NOMO-1 treated with dmso at 0.1 percent for 144 hours (cell line): ENCODE data around the gene TENM4.

Experiments used
- DNase-seq: peaks from one replicate; lab custom pipeline; 2025; ENCODE audit not compliant: unreplicated experiment; lab: John Stamatoyannopoulos, UW

TENM4 gene

DNA sequence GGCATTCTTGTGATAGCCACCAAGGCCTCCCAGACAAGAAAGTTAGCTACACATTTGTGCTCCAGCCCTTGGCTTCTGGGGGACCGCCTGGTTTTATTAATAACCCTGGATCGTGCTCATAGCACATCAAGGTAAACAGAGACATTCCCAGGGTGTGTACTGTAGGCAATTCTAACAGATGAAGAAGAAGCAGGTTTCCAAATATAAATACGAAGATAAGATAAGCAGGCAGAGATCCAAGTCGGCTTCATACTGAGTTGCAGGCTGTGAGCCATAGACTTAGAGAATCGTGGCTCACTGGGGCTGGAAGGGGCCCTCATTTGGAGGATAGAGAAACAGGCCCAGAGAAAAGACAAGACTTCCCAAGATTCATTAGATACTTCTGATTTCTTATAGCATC, 131.4 kb downstream of the TENM4 start:
- DNase-seq = no peak

DNA sequence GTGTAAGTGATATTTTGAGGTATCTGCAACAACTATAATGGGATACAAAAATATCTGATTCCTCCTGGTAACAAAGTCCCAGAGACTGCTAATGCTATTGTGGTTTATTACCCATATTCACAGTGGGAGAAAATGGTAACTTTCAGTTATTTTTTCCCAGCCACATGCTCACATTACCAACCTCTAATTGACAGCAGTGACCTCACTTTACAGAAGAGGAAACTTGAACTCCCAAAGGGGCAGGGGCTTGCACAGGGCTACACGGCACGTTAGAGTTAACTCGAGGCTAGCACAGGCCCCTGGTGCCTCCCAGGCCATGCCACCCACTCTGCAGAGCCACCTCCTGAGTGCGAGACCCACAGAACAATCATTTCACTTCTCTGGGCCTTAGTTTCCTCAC, 132.4 kb downstream of the TENM4 start:
- no peak for DNase-seq

DNA sequence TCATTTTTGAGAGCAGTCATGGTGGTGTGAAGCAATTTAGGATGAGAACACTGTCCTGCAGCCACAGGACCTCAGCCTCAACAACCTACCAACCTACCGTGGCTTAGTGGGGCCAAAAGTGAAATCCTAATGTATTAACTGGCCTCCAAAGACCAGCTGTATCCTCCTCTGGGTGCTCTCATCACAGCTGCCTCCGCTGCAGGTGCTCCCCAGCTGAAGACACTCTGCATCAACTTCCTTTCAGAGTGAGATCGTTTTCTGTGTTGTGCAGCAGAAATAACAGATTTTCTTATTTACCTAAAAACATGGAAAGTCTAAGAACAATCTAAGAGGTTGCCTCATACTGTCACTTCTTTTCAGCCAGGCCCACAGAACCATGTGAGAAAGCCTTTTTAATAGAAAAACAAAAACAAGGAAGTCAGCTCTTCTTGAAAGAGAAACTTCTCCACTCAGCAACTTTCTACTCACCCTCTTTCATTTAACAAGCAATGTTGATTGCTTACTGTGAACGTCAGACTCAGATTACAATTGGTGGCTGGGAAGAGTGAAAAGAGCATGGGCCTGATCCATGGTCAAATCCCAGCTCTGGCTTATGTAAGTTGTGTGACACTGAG, 136.1 kb downstream of the TENM4 start:
- DNase-seq = no peak

DNA sequence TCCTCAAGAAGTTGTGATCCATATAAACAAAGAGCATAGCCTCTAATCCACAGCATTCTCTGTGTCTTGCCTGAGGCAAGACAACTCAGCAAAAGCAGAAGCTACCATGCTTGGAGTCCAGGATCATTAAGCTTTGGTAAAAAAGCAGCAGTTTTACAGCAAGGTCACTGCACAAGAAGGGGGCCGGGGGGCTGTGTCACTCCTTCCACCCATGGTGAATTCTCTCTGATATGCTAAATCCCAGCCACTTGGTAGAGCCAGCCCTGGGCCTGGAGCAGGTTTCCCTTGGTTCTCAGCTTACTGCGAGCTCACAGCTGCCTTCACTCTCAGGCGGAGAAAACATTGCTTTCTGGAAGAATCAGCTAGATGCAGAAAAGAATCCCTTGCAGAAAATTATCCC, 144.7 kb downstream of the TENM4 start:
- no peak for DNase-seq

DNA sequence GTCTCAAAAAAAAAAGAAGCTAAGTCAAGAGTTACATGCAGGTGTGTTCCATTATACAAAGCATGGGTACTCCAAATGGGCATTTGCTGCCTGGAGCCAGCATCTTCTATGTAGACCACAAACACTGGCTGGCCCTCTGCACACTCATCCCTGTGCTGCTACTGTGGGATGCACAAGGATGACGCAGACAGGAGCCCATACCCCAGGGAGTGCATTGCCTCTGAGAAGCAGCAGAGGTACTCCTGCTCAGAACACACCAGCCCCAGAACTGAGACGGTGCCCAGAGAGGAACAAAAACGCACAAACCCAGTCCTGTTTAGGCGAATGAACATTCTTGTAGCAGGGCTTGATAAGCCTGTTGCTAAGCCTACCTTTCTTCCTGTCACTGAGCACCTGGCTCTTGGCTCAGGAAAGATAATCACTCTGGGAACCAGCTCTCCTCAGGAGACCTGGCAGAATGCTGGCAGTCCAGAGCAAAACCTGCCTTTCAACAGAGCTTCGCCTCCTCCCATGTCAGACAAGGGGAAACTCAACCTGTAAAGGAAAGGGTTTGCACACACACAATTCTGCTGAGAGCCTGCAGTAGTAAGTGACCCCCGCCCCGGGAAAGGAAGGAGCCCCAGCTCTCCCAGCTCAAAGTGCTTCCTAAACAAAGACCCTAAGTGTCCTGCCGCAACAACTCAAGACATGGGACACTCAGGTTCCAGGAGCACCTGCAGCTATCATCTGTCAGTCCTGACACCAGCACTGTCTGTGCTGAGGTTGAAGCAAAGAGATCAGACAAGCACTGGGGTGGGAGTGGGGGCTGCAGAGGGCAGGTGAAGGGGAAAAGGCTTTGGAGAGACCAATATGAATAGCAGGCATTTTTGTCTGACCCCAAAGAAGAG, 145.7 kb downstream of the TENM4 start:
- no peak for DNase-seq

DNA sequence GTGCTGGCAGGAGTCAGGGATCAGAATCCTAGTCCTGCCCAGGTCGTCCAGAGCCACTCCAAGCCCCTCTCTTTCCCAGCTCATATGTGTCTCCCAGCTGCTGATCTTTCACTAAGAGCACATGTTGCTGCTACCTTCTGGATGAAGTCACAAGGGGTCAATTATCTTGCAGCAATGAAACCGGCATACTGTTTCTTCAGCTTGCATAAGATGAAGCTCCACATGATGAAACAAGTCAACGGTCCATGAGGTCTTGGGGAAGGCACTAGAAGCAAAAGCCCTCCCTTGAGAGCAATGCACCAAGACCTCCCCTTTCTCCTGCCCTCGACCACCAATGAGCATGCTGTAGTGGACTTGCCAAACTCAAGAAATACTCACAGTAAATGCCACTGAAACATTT, 148.9 kb downstream of the TENM4 start:
- peak; percentile 63 for DNase-seq

DNA sequence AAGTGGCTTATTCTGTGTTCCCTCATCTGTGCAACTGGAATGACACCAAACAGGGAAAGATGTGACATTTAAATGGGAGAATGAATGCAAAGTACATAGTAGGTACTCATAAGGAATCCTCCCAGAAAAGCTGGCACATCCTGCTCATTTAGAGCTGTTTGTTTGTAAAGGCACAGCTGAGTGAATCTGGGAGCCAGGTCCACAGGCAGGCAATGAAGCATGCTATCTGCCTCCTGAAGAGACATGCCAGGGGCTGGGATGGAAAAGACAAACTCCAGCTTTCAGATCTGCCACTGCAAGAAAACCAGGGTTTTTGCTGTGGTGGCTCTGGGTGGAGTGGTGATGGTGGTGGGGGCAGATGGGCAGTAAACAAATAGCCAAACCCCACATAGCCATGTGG, 150.1 kb downstream of the TENM4 start:
- DNase-seq = no peak

DNA sequence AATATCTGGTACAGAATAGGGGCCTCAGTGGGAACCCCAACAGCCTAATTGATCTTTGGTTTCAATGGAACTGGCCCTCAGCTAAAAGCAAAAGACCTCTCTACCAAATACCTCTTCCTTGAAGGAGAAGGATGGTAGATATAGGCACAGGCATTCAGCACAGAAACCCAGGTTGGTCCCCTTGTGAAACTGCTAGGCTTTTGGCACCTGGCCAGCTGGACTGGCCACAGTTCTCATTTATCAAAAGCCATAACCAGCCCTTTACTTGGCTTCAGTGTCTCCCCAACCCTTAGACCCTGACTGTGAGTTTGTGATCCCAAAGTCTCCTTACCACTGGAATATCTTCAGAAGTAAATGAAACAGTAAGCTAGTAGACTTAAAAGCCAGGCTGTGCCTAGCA, 152.9 kb downstream of the TENM4 start:
- DNase-seq = no peak

DNA sequence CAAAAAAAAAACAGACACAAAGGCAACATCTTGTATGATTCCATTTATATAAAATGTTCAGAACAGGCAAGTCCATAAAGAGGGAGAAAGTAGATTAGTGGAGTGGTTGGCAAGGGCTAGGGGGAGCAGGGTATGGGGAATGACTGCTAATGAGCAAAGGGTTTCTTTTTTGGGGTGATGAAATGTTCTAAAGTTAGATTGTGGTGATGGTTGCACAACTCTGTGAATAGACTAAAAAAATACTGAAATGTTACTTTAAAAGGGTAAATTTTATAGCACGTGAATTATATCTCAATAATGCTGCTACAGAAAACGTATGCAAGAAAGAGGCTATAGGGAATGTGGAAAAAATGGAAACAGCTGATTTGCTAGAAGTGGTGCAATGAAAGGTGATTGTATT, 155.1 kb downstream of the TENM4 start:
- DNase-seq = peak; percentile 40

DNA sequence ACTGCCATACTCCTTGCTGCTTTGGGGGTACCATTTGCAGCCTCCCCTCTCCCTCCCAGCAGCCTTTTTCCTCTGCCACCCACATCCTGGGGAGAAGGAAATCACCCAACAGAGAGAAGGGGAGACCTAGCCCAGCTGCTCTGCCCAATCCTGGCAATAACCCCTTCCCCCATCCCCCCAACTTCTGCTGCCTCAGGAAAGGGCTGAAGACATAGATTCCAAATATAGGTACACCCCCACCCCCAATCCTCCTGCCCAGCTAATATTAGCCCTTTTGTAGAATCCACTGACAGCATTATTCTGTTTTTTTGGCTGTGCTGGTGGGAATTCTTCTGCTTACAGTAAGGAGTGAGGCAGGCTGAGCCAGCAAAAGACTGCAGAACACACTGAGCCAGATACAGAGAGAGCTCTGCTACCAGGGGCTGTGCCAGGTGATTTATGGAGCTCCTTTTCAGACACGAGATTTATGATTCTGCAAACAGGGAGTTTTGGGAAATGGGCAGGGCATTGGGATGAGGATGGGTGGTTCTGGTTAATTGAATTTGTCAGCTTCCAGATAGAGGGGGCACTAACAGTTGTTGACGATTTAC, 164.0 kb downstream of the TENM4 start:
- DNase-seq = no peak

DNA sequence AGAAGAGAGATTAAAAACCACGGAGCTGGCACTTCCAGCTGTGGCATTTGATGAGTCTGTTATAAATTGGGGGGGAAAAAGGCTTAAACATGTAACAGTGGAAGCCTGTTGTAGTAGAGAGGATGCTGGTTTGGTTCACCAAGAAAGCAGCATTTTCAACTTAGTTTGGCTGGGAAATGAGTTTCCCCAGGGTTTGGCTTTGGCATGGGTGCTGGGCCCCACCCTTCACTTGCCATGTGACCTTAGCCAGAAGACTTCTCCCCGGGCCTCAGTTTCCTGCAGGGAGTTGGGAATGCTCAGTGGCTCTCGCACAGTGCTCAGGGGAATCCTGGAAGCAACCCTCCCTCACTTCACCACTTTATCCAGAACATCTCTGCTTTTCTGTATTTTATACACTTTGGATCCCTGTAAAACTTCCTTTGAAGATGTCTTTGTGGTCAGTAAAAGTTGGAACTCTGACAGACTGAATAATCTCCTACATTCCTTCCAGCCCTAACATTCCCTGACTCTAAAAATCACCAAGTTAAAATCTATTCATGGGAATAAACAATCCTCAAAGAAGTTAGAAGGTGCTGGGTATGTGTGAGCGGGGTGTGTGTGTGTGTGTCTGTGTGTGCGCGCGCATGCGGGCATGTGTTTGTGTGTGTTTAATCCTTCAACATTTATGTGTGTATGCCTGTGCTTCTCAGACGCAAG, 166.0 kb downstream of the TENM4 start:
- DNase-seq = no peak

DNA sequence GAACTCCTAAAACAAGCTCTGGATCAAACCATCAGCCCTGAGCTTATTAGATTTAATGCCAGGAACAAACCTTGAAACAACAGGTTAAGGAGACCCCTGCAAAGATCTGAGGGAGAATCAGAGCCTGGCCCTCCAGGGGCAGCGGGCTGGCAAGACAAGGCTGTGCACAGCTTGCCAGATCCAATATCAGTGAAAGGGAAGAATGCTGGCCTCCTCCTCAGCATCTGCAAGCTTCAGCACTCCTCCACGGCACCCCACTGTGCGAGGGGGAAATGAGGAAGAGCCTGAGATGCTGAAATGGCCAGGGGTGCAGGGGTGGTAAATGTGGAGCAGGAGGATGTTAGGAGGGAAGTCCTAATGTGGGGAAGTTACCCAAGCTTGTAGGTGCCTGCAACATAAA, 167.0 kb downstream of the TENM4 start:
- DNase-seq = peak; percentile 6

DNA sequence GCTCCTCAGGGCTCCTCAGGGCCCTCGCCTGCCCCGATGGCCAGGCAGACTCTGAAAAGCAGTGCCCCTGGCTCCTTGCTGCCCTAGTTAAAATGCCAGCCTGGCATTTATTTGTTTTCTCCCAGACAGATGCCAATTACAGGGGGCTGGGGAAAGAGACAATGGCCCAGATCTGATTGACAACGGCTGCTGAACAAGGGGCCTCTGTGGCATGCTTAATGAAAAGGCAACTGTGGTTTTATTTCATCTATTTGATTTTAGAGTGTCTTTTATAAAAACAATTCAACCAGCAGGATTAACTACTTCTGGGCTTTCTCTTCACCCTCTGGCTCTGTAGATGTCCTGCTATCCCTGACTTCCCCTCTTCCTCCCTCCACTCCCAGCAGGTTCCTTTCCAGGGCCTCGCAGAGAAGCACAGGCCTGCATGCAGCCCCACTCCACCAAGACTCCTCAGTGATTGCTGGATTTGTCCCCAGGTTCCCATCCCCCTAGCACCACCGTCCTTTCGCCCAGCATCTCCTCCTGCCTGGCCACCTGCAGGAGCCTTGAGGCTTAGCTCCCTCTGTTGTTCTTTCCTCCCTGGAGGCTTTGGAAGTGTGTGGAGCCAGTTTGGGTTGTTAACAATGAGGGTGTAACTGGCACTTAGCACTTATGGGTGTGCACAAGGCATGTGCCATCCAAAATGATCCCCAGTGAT, 171.1 kb downstream of the TENM4 start:
- DNase-seq = no peak

DNA sequence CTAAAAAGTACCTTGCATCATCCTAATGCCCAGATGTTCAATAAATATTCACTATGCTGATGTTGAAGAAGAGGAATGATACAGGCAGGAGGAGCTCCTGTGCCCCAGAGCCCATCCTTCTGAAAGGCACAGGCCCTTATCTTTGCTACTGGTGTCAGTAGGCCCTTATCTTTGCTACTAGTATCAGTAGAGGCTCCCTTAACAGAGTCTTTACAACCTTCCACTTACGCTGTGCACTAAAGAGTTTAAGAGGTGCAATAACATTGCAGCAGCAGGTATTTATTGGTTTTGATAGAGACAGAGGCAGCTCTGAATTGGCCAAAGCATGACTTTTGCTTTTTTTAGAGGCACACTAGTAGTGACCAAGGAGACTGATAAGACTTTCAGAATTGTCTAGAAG, 174.4 kb downstream of the TENM4 start:
- no peak for DNase-seq

DNA sequence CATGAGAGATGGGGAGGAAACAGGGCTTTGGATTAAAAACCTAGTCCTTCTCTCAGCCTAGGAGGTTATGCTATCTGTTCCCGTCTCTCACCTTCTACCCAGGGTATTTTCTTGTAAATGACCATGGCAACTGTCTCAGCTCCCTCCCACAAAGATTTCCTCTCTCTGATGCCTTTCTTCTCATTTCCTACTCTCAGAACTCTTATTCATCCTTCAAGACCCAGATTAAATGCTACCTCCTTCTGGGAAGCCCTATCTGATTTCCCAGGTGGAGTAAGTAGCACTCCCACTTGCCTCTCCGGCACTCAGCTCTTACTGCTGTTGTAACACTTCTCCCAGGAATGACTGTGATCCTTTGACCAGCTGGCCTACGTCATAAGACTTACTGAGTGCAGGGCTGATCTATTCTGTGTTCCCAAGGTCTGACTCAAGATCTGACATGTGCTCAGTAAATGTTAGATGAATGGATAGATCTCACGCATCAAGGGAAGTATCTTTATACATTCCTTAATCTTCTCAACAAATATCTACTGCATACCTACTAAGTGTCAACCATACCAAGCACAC, 175.0 kb downstream of the TENM4 start:
- no peak for DNase-seq

DNA sequence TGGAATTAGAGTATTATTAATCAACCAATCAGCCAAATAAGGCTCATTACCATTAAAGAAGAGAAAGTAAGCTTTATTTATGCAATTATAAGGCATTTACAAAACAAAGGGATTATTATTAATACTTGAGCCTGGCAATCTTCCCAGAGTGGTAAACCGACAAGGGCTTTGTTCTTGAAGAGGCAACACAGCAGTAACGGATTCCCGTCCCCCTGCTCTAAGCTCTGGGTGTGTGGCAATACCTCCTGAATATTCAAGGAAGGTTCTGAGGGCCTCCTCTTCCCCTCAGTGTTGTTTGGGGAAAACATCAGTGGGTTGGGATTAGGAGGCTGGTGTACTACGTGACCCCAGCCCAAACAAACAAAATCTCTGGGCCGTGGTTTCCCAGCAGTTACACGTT, 176.5 kb downstream of the TENM4 start:
- no peak for DNase-seq

DNA sequence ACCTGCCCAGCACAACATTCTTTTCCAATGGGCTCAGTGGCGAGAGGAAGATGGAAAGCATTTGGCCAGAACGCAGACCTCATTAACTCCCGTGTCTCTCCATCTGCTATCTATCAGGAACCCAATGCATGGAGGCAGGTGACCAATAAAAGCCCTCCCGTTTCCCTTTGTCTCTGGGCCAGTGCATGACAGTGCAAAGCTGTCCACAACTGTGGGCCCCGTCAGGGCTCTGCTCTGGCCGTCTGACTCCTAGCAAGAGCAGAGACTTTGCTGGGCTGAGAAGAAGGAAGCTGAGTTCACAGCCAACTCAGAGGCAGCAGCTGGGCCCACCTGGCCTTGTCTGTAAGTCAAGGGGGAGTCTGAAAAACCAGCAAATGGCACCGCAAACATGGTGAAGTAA, 177.8 kb downstream of the TENM4 start:
- no peak for DNase-seq

DNA sequence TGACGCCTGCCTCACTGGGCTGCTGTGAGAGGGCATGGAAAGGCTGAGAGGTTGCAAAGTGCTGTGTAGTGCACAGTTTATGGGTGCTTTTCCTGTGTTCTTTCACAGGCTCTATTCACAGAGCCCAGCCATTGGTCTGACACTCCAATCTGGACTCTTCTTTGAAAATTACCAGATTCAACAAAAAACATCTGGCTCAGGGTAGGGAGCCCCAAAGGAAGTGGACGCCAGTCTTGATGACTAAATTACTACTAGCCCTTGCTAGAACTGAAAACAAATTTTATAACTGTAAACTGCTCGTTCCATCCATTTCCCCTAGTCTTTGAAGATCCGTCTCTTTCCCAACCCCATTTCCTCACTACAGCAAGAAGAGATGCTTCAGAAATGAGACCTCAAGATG, 178.6 kb downstream of the TENM4 start:
- no peak for DNase-seq

DNA sequence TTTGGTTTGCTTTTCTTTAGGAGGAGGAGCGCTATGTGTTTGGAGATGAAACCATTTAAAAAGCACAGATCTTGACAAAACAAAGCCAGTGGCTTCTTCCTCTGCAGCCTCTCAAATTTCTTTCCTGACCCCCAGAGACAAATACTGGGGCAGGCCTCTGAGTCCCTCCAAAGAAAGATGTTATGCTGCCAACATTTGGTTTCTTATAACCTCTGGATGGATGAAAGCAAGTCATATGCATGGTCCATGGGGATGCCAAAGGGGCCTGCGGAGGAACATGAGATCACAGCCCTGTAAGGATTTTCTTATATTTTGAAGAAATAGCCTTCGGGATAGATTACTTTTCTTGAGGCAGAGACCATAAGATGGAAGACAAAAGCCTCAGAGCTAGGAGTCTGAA, 179.1 kb downstream of the TENM4 start:
- no peak for DNase-seq

DNA sequence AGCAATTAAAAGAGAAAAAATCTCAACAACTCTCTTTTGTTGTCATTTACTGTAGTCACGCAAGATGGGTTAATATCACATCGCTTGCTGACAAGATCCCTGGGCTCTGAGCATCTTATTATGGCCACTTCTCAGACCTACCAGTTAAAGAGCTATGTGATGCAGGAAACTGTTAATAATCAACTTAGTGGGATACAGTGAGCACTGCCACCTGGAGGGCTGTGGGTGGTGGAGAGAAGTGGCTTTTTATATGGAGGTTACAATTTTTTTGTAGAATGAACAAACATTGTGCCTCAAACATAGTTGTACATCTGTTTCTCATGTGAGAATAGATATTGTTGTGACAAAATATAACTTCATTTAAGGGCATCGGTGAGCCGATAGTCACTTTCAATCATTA, 181.0 kb downstream of the TENM4 start:
- DNase-seq = no peak

DNA sequence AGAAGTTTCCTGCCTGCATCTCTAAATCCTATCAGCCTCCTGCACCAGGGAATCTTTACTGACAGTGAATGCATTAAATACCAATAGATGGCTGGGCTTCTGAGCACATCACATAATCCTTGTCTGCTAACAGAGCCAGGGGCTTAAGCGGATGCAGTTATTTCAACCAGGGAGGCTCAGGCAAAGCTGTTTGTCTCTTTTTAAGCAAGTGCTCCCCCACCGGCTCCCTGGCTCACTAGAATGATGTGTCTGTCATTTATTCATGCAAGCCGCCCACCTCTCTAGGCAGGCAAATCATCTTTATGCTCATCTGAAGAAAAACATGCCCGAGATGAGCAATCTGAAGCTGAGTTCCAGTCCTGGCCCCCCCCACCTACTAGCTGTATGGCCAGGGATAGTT, 182.3 kb downstream of the TENM4 start:
- DNase-seq = no peak
